Gastrocnemius medialis (tissue), 4 donors: ENCODE data around the gene KLF16.

Experiments
- POLR2A ChIP-seq, 2 donors: fragments of 450-650 bp; IDR thresholded peaks; one replicate each; pipeline ENCODE4 v1.6.1; 2017; ENCODE audit warnings: antibody characterized with exemption in 2 of 2, mild to moderate bottlenecking in 2 of 2, moderate library complexity in 2 of 2
- TF ChIP-seq, protein P1 (sequence below), 5 experiments: fragments of 450-650 bp in 3 of 5; fragments of 200-600 bp in 2 of 5; sonication (generic) in 2 of 5; IDR thresholded peaks in 4 of 5; conservative IDR thresholded peaks in 1 of 5; 1 replicate in 4 of 5; 2 replicates in 1 of 5; pipeline ENCODE4 v1.5.1; 2016 to 2019; ENCODE audit warnings: antibody characterized with exemption in 5 of 5, mild to moderate bottlenecking in 3 of 5, moderate library complexity in 3 of 5

DNA sequence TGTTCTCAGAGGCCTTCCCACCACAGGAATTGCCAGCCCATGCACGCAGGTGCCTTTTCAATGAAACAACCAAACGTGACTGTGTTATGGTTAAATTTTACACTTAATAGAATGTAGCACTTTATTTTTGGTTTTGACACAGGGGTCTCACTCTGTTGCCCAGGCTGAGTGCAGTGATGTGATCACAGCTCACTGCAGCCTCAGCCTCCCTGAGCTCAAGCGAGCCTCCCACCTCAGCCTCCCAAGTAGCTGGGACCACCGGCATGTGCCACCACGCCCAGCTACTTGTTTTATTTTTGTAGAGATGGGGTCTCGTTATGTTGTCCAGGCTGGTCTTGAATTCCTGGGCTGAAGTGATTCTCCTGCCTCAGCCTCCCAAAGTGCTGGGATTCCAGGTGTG lies 58.5 kb downstream of the KLF16 start:
- TF ChIP-seq, protein P1, sequence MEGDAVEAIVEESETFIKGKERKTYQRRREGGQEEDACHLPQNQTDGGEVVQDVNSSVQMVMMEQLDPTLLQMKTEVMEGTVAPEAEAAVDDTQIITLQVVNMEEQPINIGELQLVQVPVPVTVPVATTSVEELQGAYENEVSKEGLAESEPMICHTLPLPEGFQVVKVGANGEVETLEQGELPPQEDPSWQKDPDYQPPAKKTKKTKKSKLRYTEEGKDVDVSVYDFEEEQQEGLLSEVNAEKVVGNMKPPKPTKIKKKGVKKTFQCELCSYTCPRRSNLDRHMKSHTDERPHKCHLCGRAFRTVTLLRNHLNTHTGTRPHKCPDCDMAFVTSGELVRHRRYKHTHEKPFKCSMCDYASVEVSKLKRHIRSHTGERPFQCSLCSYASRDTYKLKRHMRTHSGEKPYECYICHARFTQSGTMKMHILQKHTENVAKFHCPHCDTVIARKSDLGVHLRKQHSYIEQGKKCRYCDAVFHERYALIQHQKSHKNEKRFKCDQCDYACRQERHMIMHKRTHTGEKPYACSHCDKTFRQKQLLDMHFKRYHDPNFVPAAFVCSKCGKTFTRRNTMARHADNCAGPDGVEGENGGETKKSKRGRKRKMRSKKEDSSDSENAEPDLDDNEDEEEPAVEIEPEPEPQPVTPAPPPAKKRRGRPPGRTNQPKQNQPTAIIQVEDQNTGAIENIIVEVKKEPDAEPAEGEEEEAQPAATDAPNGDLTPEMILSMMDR (IDR thresholded peaks at IDR 0.05 in 4 of 5, conservative IDR thresholded peaks at IDR 0.05 in 1 of 5), result no peak
- TF ChIP-seq POLR2A (IDR thresholded peaks at IDR 0.05), result no peak
